Stimulated activated effector memory CD8-positive, alpha-beta T cell treated with anti-CD3 and anti-CD28 coated beads, Interleukin-12 subunit alpha, Interleukin-12 subunit beta, amount 100 ng/mL, for 72 hours (primary cell): ENCODE measurements around the gene MACROH2A2.

Source experiments
- ATAC-seq: fragments of 150-1000 bp; cut with Tn5 transposase; 2 replicates; pipeline ENCODE4 v1.10.0; 2021
- DNase-seq, 2 donors: peaks; one replicate each; pipeline ENCODE4 v3.0.0; 2021 to 2022; ENCODE audit warnings: low spot score in 2 of 2
- H3K27ac Mint-ChIP-seq: one replicate; pipeline ENCODE4 v1.8.0; 2022; ENCODE audit warnings: mild to moderate bottlenecking, mixed read lengths
- H3K36me3 Mint-ChIP-seq: one replicate; pipeline ENCODE4 v1.8.0; 2022; ENCODE audit warnings: mild to moderate bottlenecking, mixed read lengths
- H3K4me1 Mint-ChIP-seq: one replicate; pipeline ENCODE4 v1.8.0; 2022; ENCODE audit warnings: mixed read lengths
- H3K4me3 Mint-ChIP-seq: one replicate; pipeline ENCODE4 v1.8.0; 2022; ENCODE audit warnings: mild to moderate bottlenecking, mixed read lengths
- H3K9me3 Mint-ChIP-seq: one replicate; pipeline ENCODE4 v1.8.0; 2022; ENCODE audit warnings: mixed read lengths

MACROH2A2 gene

GRCh38 chr10:70124415-70124814 lies 71.8 kb downstream of the MACROH2A2 start:
- H3K36me3 Mint-ChIP-seq = peaks cover 38% of the 10 kb centered on the region
- H3K4me3 Mint-ChIP-seq = no peak overlapping the region
- DNase-seq = no peak
- ATAC-seq = no peak
- H3K9me3 Mint-ChIP-seq = no peaks in the 10 kb centered on the region
- H3K27ac Mint-ChIP-seq = no peak overlapping the region
- peaks cover 9% of the 10 kb centered on the region for H3K4me1 Mint-ChIP-seq

- H3K4me1 Mint-ChIP-seq = peaks cover 9% of the 10 kb centered on the region
- no peaks in the 10 kb centered on the region for H3K9me3 Mint-ChIP-seq
- DNase-seq = no peak
- no peak overlapping the region for H3K27ac Mint-ChIP-seq
- H3K4me3 Mint-ChIP-seq = no peak overlapping the region
- ATAC-seq = no peak
- peaks cover 38% of the 10 kb centered on the region for H3K36me3 Mint-ChIP-seq
Measured at GRCh38 chr10:70124918-70125317, 72.3 kb downstream of the MACROH2A2 start.

DNA sequence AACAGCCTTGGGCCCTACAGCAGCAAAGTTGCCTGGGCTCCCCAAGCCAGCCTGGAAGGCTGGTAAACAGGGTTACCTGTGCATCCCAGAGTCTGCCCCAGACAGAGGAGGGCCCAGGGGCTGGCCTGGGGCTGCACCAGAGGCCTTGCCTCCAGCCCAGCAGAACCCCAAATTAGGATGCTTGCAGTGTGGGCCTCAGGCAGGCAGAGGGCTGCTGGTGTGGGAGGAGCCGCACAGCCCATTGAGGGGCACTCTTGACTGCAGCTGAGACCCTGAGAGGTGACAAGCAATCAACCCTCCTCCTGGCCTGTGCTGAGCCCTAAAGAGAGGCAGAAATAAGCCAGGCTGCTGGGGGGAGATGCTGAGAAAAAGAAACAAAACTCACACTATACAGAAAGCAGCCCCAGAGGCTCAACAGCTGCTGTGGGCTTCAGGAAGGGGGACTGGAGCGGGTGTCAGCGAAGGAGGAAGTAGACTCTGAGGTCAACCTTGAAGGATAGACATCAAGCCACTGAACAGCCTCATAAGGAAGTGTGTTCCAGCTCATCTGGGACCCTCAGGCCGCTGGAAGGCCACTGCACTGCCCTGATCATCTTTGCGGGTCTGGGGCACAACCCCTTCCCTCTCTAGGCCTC lies 73.4 kb downstream of the MACROH2A2 start:
- Mint-ChIP-seq H3K9me3 (no peaks in the 10 kb centered on the region), H3K27ac (no peak overlapping the region), H3K4me1 (peaks cover 12% of the 10 kb centered on the region), H3K36me3 (peaks cover 33% of the 10 kb centered on the region), H3K4me3 (no peak overlapping the region)
- DNase-seq = no peak
- ATAC-seq = no peak

- Mint-ChIP-seq H3K4me1 (peaks cover 20% of the 10 kb centered on the region), H3K27ac (no peak overlapping the region), H3K9me3 (no peaks in the 10 kb centered on the region), H3K4me3 (no peak overlapping the region), H3K36me3 (peaks cover 27% of the 10 kb centered on the region)
- ATAC-seq = no peak
- DNase-seq = no peak
Measured at GRCh38 chr10:70126700-70127395, 74.2 kb downstream of the MACROH2A2 start.

- DNase-seq = no peak
- peak overlapping the region; percentile 89 for H3K4me3 Mint-ChIP-seq
Measured at GRCh38 chr10:70130878-70131559, 78.4 kb downstream of the MACROH2A2 start.

DNA sequence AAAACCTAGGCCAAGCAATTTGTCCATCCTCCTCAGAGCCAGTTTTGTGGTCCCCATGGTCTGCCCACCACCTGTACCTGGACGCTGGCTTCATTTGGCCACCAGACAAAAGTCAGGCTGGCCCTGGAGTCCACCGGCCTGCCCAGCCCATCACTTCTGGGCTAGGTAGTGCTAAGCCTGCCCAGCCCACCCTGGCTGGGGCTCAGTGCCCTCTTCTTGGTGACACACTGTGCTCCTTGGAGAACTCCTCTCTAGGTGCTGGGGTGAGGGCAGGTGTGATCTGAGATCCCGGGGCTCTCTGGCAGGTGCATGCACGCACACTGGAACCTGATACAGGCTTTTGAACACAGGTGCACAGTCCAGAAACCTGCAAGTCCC lies 78.9 kb downstream of the MACROH2A2 start:
- H3K36me3 Mint-ChIP-seq = peaks cover 17% of the 10 kb centered on the region
- ATAC-seq = no peak
- no peak for DNase-seq
- peak overlapping the region; percentile 98 for H3K27ac Mint-ChIP-seq
- peak overlapping the region; percentile 89 for H3K4me3 Mint-ChIP-seq
- H3K4me1 Mint-ChIP-seq = peaks cover 28% of the 10 kb centered on the region
- H3K9me3 Mint-ChIP-seq = no peaks in the 10 kb centered on the region

More at GRCh38 chr10:70130878-70131559, 78.4 kb downstream of the MACROH2A2 start:
- no peak for ATAC-seq
- H3K36me3 Mint-ChIP-seq = peaks cover 17% of the 10 kb centered on the region
- H3K4me1 Mint-ChIP-seq = peaks cover 26% of the 10 kb centered on the region
- H3K9me3 Mint-ChIP-seq = no peaks in the 10 kb centered on the region
- H3K27ac Mint-ChIP-seq = no peak overlapping the region

DNA sequence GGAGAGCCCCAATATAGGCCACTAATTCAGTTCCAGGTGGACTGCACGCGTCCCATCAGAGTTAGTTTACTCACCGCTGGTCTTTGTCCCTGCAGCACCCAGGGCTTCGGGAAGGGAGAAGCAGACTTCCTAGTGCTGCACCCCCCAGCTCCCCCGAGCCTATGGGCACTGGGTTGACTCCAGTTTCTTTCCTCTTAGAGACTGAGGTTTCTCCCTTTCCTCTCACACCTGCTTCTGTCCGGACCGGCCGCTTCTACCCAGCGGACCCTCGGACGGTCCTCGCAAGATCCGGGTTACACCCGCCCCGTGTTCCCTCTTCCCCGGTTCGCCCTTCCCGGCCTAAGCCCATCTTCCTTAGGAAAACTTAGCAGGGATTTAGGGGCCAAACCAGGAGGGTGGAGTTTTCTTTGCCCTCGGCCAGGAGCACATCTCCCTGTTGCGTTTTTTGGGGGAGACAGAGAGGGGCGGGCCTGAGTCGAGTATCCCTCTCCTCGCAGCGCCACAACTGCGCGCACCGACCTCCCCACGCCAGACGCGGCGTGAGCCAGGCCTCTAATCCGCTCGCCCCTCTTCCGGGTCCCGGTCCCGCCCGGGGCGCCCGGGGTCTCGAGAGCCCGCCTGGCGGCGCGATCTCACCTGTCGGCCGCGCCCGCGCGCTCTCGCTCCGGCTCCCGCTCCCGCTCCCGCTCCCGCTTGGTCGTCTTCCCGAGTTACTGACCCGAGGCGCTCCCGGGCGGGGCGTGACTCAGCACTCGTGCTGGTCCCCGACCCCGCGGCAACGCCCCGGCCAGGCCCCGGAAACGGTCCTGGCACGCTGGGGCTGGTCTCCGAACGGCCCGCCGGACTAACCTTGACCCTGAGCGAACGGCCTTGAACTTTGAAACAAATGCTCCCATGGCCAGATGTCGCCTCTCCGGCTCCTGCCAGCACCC lies 79.7 kb downstream of the MACROH2A2 start, which contains the start of gene AIFM2:
Gene AIFM2 (minus strand): TSS at position 728 of the 932 bp plus-strand sequence. CDS start 8,741 bp downstream, outside the sequence.
- Mint-ChIP-seq H3K27ac (peak within 1 kb of the TSS; percentile 98), H3K36me3 (peaks cover 12% of the 10 kb centered on the region), H3K9me3 (no peaks in the 10 kb centered on the region), H3K4me1 (peaks cover 33% of the 10 kb centered on the region), H3K4me3 (peak within 1 kb of the TSS; percentile 89)
- peak; percentile 87 for ATAC-seq
- DNase-seq = peak; percentile 39 to 77

GRCh38 chr10:70135046-70135445 lies 82.4 kb downstream of the MACROH2A2 start:
- DNase-seq = no peak
- H3K4me3 Mint-ChIP-seq = no peak overlapping the region
- ATAC-seq = no peak
- H3K4me1 Mint-ChIP-seq = peaks cover 33% of the 10 kb centered on the region
- peaks cover 12% of the 10 kb centered on the region for H3K36me3 Mint-ChIP-seq
- no peaks in the 10 kb centered on the region for H3K9me3 Mint-ChIP-seq
- no peak overlapping the region for H3K27ac Mint-ChIP-seq

GRCh38 chr10:70135684-70136083 lies 83.0 kb downstream of the MACROH2A2 start:
- no peaks in the 10 kb centered on the region for H3K9me3 Mint-ChIP-seq
- H3K27ac Mint-ChIP-seq = no peak overlapping the region
- DNase-seq (no peak), ATAC-seq (no peak)
- H3K36me3 Mint-ChIP-seq = peaks cover 7% of the 10 kb centered on the region
- no peak overlapping the region for H3K4me3 Mint-ChIP-seq
- peaks cover 33% of the 10 kb centered on the region for H3K4me1 Mint-ChIP-seq

GRCh38 chr10:70137135-70137534 lies 84.5 kb downstream of the MACROH2A2 start:
- no peaks in the 10 kb centered on the region for H3K9me3 Mint-ChIP-seq
- H3K27ac Mint-ChIP-seq = peak overlapping the region; percentile 57
- DNase-seq = no peak
- H3K4me3 Mint-ChIP-seq = no peak overlapping the region
- no peak for ATAC-seq
- H3K36me3 Mint-ChIP-seq = peaks cover 7% of the 10 kb centered on the region
- H3K4me1 Mint-ChIP-seq = peaks cover 19% of the 10 kb centered on the region

DNA sequence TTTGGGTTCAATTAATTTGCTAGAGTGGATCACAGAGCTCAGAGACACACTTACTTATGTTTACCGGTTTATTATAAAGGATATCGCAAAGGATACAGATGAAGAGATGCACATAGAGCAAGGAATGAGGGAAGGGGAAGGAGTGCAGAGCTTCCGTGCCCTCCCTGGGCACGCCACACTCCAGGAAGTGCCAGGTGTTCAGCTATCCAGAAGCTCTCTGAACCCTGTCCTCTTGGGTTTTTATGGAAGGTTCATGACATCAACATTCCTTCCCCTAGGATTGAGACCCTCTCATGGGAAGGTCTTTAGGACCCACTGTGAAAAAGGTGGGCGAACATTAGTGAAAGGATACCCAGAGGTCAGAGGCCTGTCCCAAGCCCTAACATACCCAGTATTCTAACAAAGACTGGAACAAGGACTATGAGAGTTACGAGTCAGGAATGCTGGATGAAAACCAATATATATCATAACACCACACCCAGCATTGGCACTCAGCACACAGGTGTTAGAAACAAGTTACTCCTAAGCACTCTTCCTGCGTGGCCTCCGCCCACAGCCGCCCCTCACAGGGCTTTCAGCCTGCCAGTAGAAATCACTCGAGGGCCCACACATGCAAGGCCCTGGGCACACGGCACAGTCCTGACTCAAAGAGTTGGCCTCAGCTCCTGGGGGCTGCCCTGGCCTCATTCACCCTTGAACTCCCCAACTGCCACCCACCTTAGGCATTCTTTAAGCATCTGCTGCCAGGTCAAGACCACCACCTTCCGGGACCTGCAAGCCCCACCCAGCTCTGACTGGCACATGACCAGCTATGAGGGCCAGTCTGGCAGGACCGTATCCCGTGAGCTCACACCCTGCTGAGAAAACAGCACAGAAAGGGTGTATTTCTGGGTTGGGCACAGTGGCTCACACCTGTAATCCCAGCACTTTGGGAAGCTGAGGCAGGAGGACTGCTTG lies 85.6 kb downstream of the MACROH2A2 start:
- DNase-seq (no peak), ATAC-seq (no peak)
- Mint-ChIP-seq H3K9me3 (no peaks in the 10 kb centered on the region), H3K27ac (peak overlapping the region; percentile 57), H3K36me3 (peaks cover 7% of the 10 kb centered on the region), H3K4me1 (peaks cover 20% of the 10 kb centered on the region), H3K4me3 (no peak overlapping the region)

- Mint-ChIP-seq H3K27ac (no peak overlapping the region), H3K9me3 (no peaks in the 10 kb centered on the region), H3K4me1 (peaks cover 29% of the 10 kb centered on the region), H3K4me3 (no peak overlapping the region), H3K36me3 (no peaks in the 10 kb centered on the region)
- DNase-seq (no peak), ATAC-seq (no peak)
Measured at GRCh38 chr10:70139151-70139996, 86.7 kb downstream of the MACROH2A2 start.

GRCh38 chr10:70139997-70140250 lies 87.3 kb downstream of the MACROH2A2 start:
- ATAC-seq = no peak
- H3K9me3 Mint-ChIP-seq = no peaks in the 10 kb centered on the region
- H3K4me3 Mint-ChIP-seq = no peak overlapping the region
- no peaks in the 10 kb centered on the region for H3K36me3 Mint-ChIP-seq
- no peak overlapping the region for H3K27ac Mint-ChIP-seq
- H3K4me1 Mint-ChIP-seq = peaks cover 35% of the 10 kb centered on the region
- no peak for DNase-seq
